GM19467 (cell line): ENCODE data around the gene RPP25.
A peak's percentile ranks its signal among the peaks of the same experiment; 100 is the strongest.
"Not testable (repeated sequence)": the region's sequence is repeated elsewhere in the genome, so short reads cannot be mapped to it uniquely, and the experiment has no call there.

Experiments used
- ATAC-seq: cut with Tn5 transposase; IDR thresholded peaks from one replicate; pipeline ENCODE4 v1.9.1; 2021; ENCODE audit warnings: mild to moderate bottlenecking, moderate library complexity; ENCODE audit not compliant: unreplicated experiment

Gene RPP25

GRCh38 chr15:74924525-74924924, 32.0 kb downstream of the RPP25 start:
- no peak for ATAC-seq

GRCh38 chr15:74920456-74920855, 36.1 kb downstream of the RPP25 start:
- no peak for ATAC-seq

- no peak for ATAC-seq
These were observed 38.9 kb downstream of the RPP25 start for GRCh38 chr15:74917676-74918075.

GRCh38 chr15:74913799-74914198, 42.8 kb downstream of the RPP25 start:
- not testable (repeated sequence) for ATAC-seq

- ATAC-seq = no peak
These were observed 43.5 kb downstream of the RPP25 start for GRCh38 chr15:74913041-74913440.

GRCh38 chr15:74908635-74909034, 47.9 kb downstream of the RPP25 start:
- ATAC-seq = no peak

- no peak for ATAC-seq
These were observed 49.3 kb downstream of the RPP25 start for GRCh38 chr15:74907163-74907870.

- peak; percentile 79 for ATAC-seq
These were observed 50.0 kb downstream of the RPP25 start, which contains the start of gene FAM219B for GRCh38 chr15:74906450-74907162. Gene FAM219B, minus strand, starts transcription at chr15:74906851. Its CDS starts 51 bp downstream, at chr15:74906800.

- ATAC-seq = peak; percentile 12
These were observed 50.5 kb downstream of the RPP25 start for GRCh38 chr15:74906067-74906449.
